Suprapubic skin (tissue), 4 donors: ENCODE results near the gene DOK6. TPM values are rescaled to one million over a fixed set of nuclear protein-coding genes. Genes with fewer than 3 reads are reported as not detected.

ENCODE experiments used
- DNase-seq, 2 donors: peaks; one replicate each; pipeline ENCODE4 v3.0.0-alpha.2; 2019; ENCODE audit warnings: low spot score in 2 of 2
- H3K27ac ChIP-seq: fragments of 200-600 bp; sonication (generic); one replicate; pipeline ENCODE4 v1.5.1; 2019
- H3K27me3 ChIP-seq: fragments of 200-600 bp; sonication (generic); one replicate; pipeline ENCODE4 v1.5.1; 2019
- H3K36me3 ChIP-seq: fragments of 200-600 bp; sonication (generic); one replicate; pipeline ENCODE4 v1.5.1; 2019
- H3K4me1 ChIP-seq: fragments of 200-600 bp; sonication (generic); one replicate; pipeline ENCODE4 v1.5.1; 2019
- H3K4me3 ChIP-seq: fragments of 200-600 bp; sonication (generic); one replicate; pipeline ENCODE4 v1.5.1; 2019; ENCODE audit warnings: mild to moderate bottlenecking
- H3K9me3 ChIP-seq: fragments of 200-600 bp; sonication (generic); one replicate; pipeline ENCODE4 v1.5.1; 2019
- EP300 ChIP-seq: sonication (generic); formaldehyde crosslinking; IDR thresholded peaks from one replicate; pipeline ENCODE4 v1.6.1; 2017; ENCODE audit warnings: antibody characterized with exemption
- POLR2A ChIP-seq, 2 donors: fragments of 450-650 bp; IDR thresholded peaks; one replicate each; pipeline ENCODE4 v1.6.1; 2017; ENCODE audit warnings: antibody characterized with exemption in 2 of 2, mild to moderate bottlenecking in 2 of 2, moderate library complexity in 2 of 2
- POLR2AphosphoS5 ChIP-seq, 3 donors: sonication (generic); formaldehyde crosslinking; IDR thresholded peaks; one replicate each; pipeline ENCODE4 v1.6.1; 2017; ENCODE audit warnings: antibody characterized with exemption in 3 of 3
- WGBS: methylation state at CpG from one replicate; pipeline ENCODE4 v1.1.5; 2018; 5-methylcytosine and 5-hydroxymethylcytosine counted together
- total RNA-seq, 4 donors: library from RNA; depleted of rRNA; stranded (reverse); fragments of >200 nt; gene quantifications; one replicate each; pipeline ENCODE4 v1.1.0, GENCODE V29; 2016
- TF ChIP-seq, protein P1 (sequence below), 2 donors: fragments of 200-600 bp in 1 of 2; fragments of 450-650 bp in 1 of 2; sonication (generic) in 1 of 2; IDR thresholded peaks; one replicate each; pipeline ENCODE4 v1.5.1; 2016 to 2019; ENCODE audit warnings: antibody characterized with exemption in 2 of 2, mild to moderate bottlenecking in 1 of 2, moderate library complexity in 1 of 2

Gene DOK6
- total RNA-seq, 4 donors from 2014 or later, result 0.21 to 0.80 (median 0.42) TPM; not detected in 1

DNA sequence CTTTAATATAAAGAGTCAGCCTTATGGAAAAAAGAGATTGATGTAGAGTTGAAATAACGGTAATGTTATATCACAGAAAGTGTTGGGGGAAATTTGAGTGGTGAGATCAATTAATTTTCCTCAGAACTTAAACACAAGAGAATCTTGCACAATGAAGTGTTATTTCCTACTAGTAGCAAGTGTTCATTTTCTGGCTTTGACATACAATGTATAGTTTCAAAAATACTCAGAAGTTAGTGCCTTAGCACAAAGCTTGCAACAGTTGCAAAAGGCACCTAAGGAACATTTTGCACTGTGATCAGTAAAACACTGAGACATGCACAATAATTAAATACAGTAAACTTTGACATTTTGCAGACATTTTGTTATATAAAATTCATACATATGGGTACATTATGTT, 385.7 kb downstream of the DOK6 start:
- Histone ChIP-seq H3K4me3 (no peak overlapping the region), H3K4me1 (no peaks in the 10 kb centered on the region), H3K9me3 (no peaks in the 10 kb centered on the region), H3K27me3 (no peaks in the 10 kb centered on the region), H3K27ac (no peak overlapping the region), H3K36me3 (no peaks in the 10 kb centered on the region)
- TF ChIP-seq, protein P1, sequence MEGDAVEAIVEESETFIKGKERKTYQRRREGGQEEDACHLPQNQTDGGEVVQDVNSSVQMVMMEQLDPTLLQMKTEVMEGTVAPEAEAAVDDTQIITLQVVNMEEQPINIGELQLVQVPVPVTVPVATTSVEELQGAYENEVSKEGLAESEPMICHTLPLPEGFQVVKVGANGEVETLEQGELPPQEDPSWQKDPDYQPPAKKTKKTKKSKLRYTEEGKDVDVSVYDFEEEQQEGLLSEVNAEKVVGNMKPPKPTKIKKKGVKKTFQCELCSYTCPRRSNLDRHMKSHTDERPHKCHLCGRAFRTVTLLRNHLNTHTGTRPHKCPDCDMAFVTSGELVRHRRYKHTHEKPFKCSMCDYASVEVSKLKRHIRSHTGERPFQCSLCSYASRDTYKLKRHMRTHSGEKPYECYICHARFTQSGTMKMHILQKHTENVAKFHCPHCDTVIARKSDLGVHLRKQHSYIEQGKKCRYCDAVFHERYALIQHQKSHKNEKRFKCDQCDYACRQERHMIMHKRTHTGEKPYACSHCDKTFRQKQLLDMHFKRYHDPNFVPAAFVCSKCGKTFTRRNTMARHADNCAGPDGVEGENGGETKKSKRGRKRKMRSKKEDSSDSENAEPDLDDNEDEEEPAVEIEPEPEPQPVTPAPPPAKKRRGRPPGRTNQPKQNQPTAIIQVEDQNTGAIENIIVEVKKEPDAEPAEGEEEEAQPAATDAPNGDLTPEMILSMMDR (IDR thresholded peaks at IDR 0.05), result no peak
- TF ChIP-seq POLR2A (IDR thresholded peaks at IDR 0.05), result no peak
- no peak for TF ChIP-seq POLR2AphosphoS5 (IDR thresholded peaks at IDR 0.05)
- no peak for TF ChIP-seq EP300
- no peak for DNase-seq
- 72% methylated on average over 1 of the region's 1 CpG for WGBS

- DNase-seq, result no peak
- Histone ChIP-seq H3K4me3 (no peak overlapping the region), H3K4me1 (no peaks in the 10 kb centered on the region), H3K27me3 (no peaks in the 10 kb centered on the region), H3K9me3 (no peaks in the 10 kb centered on the region), H3K27ac (no peak overlapping the region), H3K36me3 (no peaks in the 10 kb centered on the region)
- 54% methylated on average over 4 of the region's 4 CpGs for WGBS
- no peak for TF ChIP-seq EP300
- TF ChIP-seq POLR2AphosphoS5 (IDR thresholded peaks at IDR 0.05), result no peak
- TF ChIP-seq, protein P1 (IDR thresholded peaks at IDR 0.05), result no peak
- TF ChIP-seq POLR2A (IDR thresholded peaks at IDR 0.05), result no peak
These were observed 387.3 kb downstream of the DOK6 start for GRCh38 chr18:69787825-69788547.

DNA sequence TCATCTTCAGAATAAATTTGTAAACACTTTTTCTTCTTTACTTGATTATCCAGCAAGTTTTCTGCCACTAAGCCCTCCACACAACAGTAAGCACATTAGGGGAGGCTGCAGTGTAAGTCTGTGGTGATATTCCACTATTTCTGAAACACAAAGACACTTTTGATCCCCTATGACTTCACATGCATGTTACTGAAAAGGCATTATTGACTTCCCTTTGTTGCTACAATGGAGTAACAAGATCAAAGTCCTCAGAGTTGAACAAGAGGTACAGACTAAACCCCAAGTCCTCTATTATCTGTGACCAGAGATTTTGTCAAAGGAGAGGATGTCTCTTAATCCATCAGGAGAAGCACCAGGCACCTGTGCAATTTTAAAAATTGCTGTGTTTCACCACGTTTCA, 389.1 kb downstream of the DOK6 start:
- Histone ChIP-seq H3K4me1 (no peaks in the 10 kb centered on the region), H3K36me3 (no peaks in the 10 kb centered on the region), H3K9me3 (no peaks in the 10 kb centered on the region), H3K4me3 (no peak overlapping the region), H3K27me3 (no peaks in the 10 kb centered on the region), H3K27ac (no peak overlapping the region)
- 73% methylated on average over 1 of the region's 1 CpG for WGBS
- DNase-seq, result no peak
- TF ChIP-seq EP300 (no peak), POLR2A (IDR thresholded peaks at IDR 0.05) (no peak), POLR2AphosphoS5 (IDR thresholded peaks at IDR 0.05) (no peak)
- TF ChIP-seq, protein P1 (IDR thresholded peaks at IDR 0.05), result no peak

DNA sequence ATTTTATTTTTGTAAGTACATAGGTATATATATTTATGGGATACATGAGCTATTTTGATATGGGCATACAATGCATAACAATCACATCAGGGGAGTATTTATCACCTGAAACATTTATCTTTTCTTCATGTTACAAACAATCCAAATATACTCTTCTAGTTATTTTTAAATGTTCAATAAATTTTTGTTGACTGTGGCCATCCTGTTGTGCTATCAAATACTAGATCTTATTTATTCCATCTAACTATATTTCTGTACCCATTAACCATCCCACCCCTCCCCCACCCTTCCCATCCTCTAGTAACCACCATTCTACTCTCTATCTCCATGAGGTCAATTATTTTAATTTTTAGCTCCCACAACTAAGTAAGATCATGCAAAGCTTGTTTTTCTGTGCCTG, 390.0 kb downstream of the DOK6 start:
- H3K27ac ChIP-seq, result no peak overlapping the region
- DNase-seq, result no peak
- H3K4me3 ChIP-seq, result no peak overlapping the region
- TF ChIP-seq, protein P1 (IDR thresholded peaks at IDR 0.05), result no peak
- TF ChIP-seq EP300 (no peak), POLR2AphosphoS5 (IDR thresholded peaks at IDR 0.05) (no peak), POLR2A (IDR thresholded peaks at IDR 0.05) (no peak)
- no peaks in the 10 kb centered on the region for H3K4me1 ChIP-seq
- no peaks in the 10 kb centered on the region for H3K27me3 ChIP-seq
- H3K36me3 ChIP-seq, result no peaks in the 10 kb centered on the region
- H3K9me3 ChIP-seq, result no peaks in the 10 kb centered on the region

GRCh38 chr18:69795791-69796190, 395.1 kb downstream of the DOK6 start:
- Histone ChIP-seq H3K27me3 (no peaks in the 10 kb centered on the region), H3K36me3 (no peaks in the 10 kb centered on the region), H3K4me3 (no peak overlapping the region), H3K27ac (no peak overlapping the region), H3K4me1 (no peaks in the 10 kb centered on the region), H3K9me3 (no peaks in the 10 kb centered on the region)
- TF ChIP-seq POLR2A (IDR thresholded peaks at IDR 0.05) (no peak), EP300 (no peak), POLR2AphosphoS5 (IDR thresholded peaks at IDR 0.05) (no peak)
- TF ChIP-seq, protein P1 (IDR thresholded peaks at IDR 0.05), result no peak
- WGBS, result 39% methylated on average over 5 of the region's 5 CpGs
- no peak for DNase-seq
